ENCODE results near the gene EGFR.

DNA sequence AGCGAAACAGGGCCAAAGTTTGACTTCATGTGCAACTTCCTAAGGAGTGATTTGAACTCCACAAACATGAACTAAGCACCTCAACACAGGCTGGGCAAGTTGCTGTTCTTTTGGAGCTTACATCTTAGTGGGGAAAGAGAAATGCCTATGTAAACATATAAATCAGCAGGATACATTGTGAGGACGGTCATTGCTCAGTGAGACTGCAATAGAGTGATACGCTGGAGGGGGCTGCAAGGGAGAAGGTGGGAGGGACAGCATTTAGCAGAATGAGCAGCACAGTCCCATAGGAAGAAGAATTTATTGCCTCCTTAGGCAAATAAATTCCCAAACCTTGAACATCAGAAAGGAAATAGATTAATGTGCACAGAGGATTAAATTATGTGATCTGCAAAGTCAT lies 90.0 kb downstream of the EGFR start:
- TF ChIP-seq EZH2 (IDR thresholded peaks at IDR 0.05; ENCODE audit: borderline replicate concordance, low read length) = no peak
- TF ChIP-seq, protein P1, sequence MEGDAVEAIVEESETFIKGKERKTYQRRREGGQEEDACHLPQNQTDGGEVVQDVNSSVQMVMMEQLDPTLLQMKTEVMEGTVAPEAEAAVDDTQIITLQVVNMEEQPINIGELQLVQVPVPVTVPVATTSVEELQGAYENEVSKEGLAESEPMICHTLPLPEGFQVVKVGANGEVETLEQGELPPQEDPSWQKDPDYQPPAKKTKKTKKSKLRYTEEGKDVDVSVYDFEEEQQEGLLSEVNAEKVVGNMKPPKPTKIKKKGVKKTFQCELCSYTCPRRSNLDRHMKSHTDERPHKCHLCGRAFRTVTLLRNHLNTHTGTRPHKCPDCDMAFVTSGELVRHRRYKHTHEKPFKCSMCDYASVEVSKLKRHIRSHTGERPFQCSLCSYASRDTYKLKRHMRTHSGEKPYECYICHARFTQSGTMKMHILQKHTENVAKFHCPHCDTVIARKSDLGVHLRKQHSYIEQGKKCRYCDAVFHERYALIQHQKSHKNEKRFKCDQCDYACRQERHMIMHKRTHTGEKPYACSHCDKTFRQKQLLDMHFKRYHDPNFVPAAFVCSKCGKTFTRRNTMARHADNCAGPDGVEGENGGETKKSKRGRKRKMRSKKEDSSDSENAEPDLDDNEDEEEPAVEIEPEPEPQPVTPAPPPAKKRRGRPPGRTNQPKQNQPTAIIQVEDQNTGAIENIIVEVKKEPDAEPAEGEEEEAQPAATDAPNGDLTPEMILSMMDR (IDR thresholded peaks at IDR 0.05; ENCODE audit: low read length) = no peak

All from OCI-LY1 (cell line).